Myocyte (in vitro differentiated cells): Measurements from ENCODE around the gene SLX9. TPM values are rescaled to one million over a fixed set of nuclear protein-coding genes. Genes with fewer than 3 reads are reported as not detected.
"Not testable (repeated sequence)": the region's sequence is repeated elsewhere in the genome, so short reads cannot be mapped to it uniquely, and the experiment has no call there.

Source experiments
- DNase-seq: peaks from one replicate; pipeline ENCODE4 v3.0.0-alpha.2; 2012; ENCODE audit warnings: low read depth
- total RNA-seq: library from RNA; depleted of rRNA; stranded (reverse); fragments of >200 nt; gene quantifications from 2 replicates; pipeline ENCODE4 v1.2.3, GENCODE V29; 2014

SLX9 gene
- total RNA-seq, 1 donor from 2014 or later: 13.6 TPM

DNA sequence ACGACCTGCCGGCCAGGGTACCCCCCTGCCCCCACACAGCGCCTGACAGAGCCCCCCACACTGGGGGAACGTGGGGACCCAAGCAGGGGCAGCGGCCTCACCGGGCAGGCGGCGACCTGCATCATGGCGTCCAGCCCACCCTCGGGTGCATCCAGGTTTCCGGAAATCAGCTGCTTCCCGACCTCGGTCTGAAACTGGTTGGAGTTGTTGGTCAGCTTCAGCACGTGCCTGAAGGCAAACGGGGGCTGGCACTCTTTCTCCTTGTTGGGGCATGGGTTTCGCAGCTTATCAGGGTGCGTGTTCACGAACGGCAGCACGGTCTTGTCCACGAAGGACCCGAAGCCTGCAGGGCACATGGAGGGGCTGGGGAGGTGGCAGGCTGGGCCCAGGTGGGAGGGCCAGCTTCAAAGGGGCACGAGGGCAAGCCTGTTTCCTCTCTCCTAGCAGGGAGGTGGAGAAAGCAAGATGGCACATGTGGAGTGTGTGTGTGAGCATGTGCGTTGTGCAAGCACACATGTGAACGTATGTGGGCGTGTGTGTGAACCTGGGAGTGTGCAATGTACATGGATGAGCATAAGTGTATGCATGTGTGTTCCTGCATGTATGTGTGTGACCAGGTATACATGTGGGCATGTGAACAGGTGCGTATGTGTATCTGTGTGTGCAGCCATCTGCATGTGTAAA, 38.3 kb upstream of the SLX9 start:
- DNase-seq: no peak

DNA sequence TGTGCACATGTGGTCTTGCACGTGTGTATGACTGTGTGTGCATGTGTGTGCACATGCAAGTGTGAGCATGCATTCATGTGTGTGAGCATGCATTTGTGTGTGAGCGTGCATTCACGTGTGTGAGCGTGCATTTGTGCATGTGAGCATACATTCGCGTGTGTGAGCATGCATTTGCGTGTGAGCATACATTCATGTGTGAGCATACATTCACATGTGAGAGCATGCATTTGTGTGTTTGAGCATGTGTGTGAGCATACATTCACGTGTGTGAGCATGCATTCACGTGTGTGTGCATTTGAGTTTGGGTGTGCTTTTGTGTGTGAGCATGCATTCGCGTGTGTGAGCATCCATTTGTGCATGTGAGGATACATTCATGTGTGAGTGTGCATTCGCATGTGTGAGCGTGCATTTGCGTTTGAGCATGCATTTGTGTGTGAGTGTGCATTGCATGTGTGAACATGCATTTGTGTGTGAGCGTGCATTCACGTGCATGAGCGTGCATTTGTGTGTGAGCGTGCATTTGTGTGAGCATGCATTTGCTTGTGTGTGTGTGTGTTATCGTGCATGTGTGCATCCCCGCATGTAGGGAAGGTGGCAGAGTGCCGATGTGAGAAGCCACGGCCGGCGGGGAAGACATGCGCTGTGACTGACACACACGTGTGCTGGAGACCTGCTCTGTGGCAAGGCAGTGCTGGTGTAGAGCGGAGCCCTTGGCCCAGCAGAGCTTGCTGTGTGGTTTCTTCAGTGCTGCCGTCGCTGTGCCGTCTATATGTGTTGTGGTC, 37.4 kb upstream of the SLX9 start:
- DNase-seq: no peak

DNA sequence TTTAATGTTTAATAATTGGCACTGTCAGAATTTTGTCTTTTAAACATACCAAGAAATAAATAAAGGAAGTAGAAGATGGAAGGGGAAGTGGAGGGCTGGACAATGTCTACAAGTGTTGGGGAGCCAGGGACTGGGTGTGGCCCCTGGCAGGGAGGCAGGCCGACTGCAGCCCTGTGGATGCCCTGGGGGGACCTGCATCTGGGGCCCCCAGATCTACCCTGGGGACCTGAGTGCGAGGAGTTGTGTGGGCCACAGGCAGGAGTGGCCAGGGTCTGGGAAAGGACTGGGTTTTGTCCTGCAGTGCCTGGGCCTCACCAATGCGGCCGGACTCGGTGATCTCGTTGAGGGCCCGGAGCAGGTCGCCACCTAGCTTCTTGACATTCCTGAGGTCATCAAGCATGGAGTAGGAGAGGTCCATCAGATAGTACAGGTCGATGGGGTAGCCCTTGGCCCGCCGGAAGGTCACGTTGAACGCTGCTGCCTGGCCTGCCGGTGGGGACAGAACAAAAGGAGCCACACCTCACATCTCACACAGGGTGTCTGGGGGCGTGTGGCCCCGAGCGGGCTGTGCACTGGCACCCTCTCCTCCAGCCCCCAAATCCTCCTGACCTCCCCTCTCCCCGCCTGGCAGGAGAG, 36.7 kb upstream of the SLX9 start:
- no peak for DNase-seq

DNA sequence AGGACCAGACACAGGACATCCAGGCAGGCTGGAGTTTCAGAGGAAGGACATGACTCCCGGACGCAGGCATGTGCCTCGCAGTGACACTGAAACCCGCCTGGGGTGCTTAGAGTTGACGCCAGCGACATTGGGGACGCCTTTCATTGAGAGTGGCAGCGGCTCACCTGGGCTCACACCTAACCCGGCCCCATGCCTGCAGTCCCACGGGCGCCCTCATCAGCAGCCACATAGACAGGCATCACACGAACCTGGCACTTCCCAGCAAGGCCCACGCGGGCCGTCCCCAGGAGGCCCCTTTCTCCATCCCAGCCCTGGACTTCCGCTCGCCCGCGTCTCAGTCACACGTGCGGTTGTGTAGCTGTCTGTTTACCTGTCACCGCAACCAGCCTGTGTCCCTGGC, 36.1 kb upstream of the SLX9 start:
- no peak for DNase-seq

DNA sequence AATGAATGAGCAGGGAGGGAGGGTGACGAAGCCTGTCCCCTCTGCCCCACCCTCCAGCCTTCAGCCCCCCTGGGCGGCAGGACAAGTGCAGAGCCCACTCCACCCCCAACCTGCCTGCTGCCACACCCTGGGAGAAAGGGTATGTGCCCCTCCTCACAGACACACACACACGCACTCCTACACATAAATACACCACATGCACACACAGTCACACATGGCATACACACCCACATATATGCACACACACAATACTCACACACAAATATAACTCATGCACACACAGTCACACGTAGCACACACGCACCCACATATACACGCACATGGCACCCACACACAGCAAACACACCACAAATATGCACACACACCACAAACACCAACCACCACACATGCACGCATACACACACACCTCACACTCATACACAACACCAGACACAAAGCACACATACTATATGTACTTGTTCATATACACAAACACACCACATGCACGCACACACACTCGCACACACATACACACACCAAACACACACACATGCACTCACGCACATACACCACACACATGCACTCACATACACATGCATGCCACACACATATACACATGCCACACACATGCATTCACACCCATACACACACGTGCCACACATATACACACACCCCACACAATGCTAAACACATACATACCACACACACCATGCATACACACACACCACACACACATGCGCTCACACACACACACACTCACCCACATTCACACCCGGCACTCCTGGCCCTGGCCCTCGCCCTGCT, 35.5 kb upstream of the SLX9 start:
- DNase-seq: no peak

DNA sequence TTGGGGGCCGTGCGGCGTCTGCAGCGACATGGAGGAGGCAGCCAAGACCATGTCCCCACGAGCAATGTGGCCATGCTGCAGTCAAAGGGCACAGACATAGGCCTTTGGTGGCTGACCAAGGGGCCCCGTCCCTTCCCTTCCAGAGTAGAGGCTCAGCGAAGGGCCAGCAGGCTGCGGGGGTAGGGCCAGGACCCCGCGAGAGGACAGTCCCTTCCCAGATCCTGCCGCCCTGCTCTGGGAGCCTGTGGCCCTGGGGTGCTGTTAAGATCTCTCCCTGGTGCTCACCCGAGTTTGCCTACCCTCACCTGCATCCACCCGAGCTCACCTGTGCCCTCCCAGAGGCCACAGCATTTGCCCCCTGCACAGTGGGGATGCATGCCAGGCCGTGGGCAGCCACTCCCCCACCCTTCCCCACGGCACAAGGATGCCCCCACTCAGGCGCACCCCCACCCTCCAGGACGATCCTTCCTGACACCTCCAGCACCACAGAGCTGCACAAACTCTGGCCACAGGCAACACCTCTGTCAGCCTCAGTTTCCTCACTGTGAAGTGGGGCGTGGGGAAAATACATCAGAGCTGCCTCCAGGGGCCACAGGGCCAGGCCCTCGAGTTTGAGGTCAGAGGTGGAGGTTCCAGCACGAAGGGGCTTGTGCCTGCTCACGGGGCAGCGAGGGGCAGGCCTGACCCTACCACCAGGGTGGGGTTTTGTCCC, 34.7 kb upstream of the SLX9 start:
- no peak for DNase-seq

DNA sequence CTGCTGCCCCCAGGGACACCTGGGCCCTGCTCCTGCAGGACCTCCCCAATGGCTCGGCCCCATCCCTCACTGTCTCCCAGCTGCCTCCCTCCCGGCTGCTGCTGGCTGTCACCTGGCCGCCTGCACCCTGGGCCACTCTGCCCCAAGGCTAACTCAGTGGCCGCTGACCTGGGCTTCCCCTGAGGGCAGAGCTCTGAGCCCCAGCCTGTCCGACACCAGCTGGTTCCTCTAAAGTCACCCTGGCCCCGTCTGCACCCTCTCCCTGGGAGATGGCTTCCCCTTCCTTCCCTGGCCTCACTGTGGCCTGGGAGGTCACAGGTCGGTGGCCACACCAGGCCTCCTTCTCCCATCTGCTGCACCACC, 34.1 kb upstream of the SLX9 start:
- DNase-seq: peak; percentile 26

DNA sequence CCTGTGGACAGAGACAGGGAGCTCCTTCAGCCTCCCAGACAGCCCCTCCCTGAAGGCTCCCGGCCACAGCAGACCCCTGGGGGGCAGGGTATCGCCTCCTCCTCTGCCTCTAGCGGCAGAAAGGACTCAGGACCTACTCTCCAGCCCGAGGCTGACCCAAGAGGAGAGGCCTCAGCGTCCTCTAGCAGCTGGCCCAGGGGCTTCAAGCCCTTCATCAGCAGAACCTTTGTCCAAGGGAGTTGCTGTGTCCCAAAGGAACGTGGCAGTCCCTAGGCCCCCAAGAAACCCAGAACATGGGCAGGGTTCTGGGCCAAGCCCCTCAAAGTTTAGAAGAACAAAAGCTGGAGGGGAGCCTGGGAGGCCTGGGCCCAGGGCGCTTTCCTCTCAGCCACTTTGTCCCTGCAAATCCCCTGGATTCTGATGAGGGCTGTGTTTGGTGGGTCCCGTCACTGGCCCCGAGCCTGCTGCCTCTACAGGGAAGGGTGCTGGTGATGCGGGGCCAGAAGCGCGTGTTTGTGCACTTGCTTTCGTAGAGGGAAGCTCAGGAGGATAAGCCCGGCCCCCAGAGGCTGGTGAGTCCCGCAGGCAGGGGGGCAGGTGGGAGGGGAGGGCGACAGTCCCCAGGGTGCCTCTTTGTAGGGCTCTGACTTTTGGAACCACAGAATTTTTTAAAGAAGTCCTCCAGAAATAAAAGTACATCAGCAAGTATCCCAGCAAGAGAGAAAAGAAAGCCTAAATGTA, 32.4 kb upstream of the SLX9 start:
- DNase-seq: no peak

DNA sequence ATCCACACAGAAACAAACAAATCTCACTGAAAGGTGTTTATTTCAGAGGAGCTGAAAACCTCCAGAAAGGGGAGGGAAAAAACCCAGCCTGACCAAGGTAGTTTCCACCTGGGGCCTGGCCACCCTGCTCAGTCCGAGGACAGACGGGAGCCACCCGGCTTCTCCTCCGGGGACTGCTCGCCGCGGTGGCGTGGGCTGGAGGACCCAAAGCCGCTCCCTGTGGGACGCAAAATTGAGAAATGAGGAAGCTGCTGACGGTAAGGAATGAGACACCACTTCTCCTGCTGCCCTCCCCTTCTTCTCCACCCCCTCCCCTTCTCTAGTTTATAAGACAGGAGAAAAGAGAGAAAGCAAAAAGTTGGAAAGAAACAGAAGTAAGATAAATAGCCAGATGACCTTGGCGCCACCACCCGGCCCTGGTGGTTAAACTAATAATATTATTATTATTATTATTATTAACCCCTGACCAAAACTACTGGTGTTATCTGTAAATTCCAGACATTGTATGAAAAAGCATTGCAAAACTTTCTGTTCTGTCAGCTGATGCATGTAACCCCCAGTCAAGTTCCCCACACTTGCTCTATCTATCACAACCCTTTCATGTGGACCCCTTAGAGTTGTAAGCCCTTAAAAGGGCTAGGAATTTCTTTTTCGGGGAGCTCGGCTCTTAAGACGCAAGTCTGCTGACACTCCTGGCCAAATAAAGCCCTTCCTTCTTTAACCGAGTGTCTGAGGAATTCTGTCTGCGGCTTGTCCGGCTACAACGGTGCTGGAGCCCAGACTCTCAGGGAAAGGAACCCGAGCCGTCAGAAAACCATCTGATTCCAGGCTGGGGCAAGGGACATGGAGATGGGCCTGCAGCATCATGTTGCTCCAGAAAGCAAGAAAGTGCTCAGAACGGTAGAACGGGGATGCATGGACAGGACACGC, 31.6 kb upstream of the SLX9 start:
- DNase-seq: no peak

DNA sequence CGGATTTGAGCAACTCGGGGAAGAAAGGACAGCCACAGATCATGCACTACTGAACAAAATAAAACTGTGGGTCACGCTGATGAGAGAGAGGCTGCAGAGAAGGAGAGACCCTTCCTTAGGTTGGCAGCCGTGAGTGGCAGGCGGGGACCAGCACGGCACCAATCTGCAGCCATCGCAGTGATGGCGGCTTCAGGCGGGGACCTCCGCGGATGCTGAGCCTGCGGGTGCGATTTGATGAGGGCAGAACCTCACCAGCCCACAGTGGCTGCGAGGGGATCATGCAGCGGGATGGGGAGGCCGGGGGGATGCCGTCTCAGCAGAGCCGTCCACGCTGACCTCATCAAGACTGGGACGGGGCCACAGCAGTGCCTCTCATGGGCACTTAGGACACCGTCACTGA, 30.9 kb upstream of the SLX9 start:
- DNase-seq: no peak

DNA sequence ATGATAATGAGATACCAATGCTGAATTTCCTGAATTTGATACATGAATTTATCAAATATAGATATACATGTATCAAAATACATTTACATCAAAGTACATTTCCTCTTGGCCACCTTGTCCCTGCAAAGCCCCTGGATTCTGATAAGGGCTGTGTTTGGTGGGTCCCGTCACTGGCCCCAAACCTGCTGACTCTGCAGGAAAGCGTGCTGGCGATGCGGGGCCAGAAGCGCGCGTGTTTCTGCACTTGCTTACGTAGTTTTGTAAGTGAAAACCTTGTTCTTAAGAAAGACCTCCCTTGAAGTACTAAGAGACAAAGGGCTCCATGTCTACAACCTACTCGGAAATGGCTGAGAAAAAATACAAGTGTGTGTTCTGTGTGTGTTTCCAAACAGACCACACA, 30.1 kb upstream of the SLX9 start:
- no peak for DNase-seq

DNA sequence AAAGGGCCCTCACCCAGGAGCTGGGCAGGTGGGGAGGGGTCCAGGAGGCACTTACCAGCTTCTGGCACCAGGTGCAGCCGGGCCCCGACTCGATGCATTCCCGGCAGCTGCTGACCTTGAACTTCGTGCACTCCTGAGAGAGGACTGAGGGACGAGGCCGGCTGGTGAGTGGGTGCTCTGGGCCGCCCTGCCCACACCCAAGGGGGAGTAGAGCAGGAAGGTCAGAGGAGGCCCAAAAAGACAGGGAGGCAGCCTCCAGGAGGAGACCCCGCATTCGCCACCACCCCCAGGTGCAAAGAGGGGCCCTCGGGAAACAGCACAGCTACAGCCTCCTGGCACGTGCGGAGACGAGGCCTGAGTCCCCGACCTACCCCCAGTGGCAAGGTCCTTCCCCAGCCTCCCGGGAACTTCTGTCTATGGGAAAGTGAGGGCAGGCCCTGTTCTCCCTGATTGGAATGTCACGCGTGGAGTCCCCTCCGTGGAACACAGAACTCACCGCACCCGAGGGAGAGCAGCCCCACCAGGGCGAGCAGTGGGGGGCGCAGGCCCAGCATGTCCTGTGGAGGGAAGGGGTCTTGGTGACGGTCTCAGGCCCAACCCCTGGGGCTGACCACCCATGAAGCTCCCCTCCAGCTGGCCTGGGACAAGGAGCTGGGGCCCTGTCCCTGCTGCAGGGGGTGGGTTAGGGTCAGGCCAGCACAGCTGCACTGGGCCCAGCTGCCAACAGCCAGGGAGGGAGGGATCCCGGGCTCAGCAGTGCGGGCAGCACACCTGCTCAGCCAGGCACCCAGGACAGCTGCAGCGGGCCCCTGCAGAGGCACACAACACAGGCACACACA, 29.4 kb upstream of the SLX9 start:
- peak; percentile 79 for DNase-seq

DNA sequence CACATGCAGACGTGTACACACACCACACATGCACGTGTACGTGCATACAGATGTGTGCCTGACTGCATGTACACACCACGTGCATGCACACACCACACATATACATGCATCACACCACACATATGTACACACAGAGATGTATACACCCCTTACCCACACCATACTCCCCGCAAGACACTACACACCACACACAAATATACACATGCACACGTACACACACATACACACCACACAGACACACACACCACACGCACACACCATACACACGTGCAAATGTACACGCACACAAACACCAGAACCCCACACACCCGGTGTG, 28.8 kb upstream of the SLX9 start:
- DNase-seq: no peak

DNA sequence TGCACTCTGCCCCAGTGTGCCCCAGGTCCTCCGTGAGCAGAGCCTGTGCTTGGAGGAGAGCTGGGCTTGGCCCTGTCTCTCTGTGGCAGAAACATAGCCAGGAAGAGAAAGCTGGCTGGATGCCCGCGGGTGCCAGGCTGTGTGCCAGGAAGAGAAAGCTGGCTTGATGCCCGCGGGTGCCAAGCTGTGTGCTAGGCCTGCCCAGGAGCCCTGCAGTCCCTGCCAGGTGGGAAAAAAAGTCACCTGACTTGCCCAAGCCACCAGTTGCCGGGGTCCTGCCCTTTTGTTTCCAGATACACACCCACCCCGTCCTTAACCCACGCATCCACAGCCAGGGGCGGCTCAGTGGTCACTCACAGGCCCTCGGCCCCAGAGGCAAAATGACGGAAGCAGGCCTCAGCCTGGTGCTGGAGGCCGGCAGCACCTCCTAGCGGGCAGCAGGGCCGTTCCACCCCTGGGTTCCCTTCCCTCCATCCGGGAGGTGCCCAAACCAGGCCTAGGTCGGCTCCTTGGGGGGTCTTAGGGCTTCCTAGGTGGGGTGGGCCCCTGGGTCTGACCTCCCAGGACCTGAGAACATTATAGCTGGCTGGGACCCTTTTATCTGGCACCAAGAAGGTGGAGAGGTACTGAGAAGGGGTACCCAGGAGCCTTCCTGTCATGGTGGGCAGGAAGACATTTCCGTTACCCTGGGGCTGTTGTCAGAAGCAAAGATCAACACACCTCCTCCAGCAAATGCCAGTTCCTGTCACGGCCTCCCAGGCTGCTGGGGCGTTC, 28.3 kb upstream of the SLX9 start:
- DNase-seq: peak; percentile 54

DNA sequence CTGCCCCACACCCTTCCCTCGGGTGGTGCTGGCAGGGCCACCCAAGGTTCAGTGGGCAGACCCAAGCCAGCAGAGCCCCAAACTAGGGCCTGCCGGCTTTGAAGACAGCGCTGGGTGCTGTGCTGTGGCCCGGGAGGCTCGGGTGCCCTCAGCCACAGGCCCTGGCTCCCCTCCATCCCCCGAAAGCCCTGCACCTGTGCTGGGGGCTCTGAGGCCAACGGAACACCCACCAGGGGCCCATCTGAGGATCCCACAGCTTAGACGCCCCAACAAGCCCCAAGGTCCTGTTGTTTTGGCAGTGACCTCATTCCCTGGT, 27.7 kb upstream of the SLX9 start:
- no peak for DNase-seq

DNA sequence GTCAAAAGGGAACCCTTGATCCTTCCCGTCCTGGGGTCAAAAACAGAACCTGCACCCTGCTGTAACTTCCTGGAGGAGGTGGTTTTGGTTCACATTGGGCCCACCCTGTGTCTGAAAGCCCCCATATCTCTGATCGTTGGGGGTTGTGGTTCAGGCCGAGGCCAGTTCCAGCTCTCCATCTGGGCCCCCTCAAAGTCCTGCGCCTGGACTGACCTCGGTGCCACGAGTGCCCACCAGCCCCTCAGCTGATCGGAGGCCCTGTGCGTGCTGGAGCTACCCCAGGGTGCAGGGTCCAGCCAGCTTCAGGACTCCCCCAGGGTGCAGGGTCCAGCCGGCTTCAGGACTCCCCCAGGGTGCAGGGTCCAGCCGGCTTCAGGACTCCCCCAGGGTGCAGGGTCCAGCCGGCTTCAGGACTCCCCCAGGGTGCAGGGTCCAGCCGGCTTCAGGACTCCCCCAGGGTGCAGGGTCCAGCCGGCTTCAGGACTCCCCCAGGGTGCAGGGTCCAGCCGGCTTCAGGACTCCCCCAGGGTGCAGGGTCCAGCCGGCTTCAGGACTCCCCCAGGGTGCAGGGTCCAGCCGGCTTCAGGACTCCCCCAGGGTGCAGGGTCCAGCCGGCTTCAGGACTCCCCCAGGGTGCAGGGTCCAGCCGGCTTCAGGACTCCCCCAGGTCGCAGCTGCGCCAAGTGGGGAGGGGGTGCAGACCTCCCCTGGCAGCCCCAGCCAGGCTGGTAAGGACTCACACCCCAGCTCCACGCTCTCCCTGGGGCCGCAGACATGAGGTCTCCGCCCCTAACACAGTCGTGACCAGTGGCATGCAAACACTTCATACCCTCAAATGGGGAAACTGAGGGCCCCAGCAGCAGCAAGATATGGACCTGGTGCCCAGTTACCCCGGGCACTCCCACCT, 27.1 kb upstream of the SLX9 start:
- not testable (repeated sequence) for DNase-seq
